WTC11 (cell line): ENCODE results near the gene EP400. TPM values are rescaled to one million over a fixed set of nuclear protein-coding genes. Genes with fewer than 3 reads are reported as not detected.
A peak's percentile ranks its signal among the peaks of the same experiment; 100 is the strongest.

Source experiments
- ATAC-seq: fragments of 200-7000 bp; cut with Tn5 transposase; 2 replicates; pipeline ENCODE4 v1.10.0; 2021; ENCODE audit warnings: mild to moderate bottlenecking, moderate library complexity
- CTCF ChIA-PET: fragments of 300-600 bp; sonication (Branson Sonifier 250); formaldehyde crosslinking; loops from one replicate; lab custom pipeline; 2021; ENCODE audit warnings: antibody characterized with exemption; lab: Charles Lee
- POLR2A ChIA-PET: fragments of 350-600 bp; sonication (Branson Sonifier 250); formaldehyde crosslinking; loops from one replicate; lab custom pipeline; 2021; ENCODE audit warnings: antibody characterized with exemption; lab: Charles Lee
- DNase-seq: peaks from one replicate; pipeline ENCODE4 v3.0.0; 2021; ENCODE audit warnings: low spot score
- H3K27ac Mint-ChIP-seq: 2 replicates; pipeline ENCODE4 v1.8.0; 2021; ENCODE audit warnings: mixed read lengths
- H3K27me3 Mint-ChIP-seq: 2 replicates; pipeline ENCODE4 v1.8.0; 2021; ENCODE audit warnings: low read depth, mild to moderate bottlenecking, moderate library complexity, mixed read lengths
- H3K36me3 Mint-ChIP-seq: 2 replicates; pipeline ENCODE4 v1.8.0; 2021; ENCODE audit warnings: mixed read lengths
- H3K4me1 Mint-ChIP-seq: 2 replicates; pipeline ENCODE4 v1.8.0; 2022; ENCODE audit warnings: mixed read lengths
- H3K4me3 Mint-ChIP-seq: 2 replicates; pipeline ENCODE4 v1.8.0; 2021; ENCODE audit warnings: mild to moderate bottlenecking, moderate library complexity, mixed read lengths
- H3K9me3 Mint-ChIP-seq: 2 replicates; pipeline ENCODE4 v1.8.0; 2021; ENCODE audit warnings: mixed read lengths
- FOXK1 ChIP-seq: sonication (generic); formaldehyde crosslinking; IDR thresholded peaks from 2 replicates; pipeline ENCODE4 v1.8.0; 2022; ENCODE audit warnings: mild to moderate bottlenecking, moderate library complexity, missing genetic modification reagents
- KAT7 ChIP-seq: sonication (generic); formaldehyde crosslinking; IDR thresholded peaks from 2 replicates; pipeline ENCODE4 v1.8.1; 2023; ENCODE audit warnings: missing genetic modification reagents, mild to moderate bottlenecking, borderline replicate concordance
- NFYB ChIP-seq: sonication (generic); formaldehyde crosslinking; conservative IDR thresholded peaks from 2 replicates; pipeline ENCODE4 v1.8.0; 2022; ENCODE audit warnings: low read depth, missing genetic modification reagents
- NR3C1 ChIP-seq: sonication (generic); formaldehyde crosslinking; conservative IDR thresholded peaks from 2 replicates; pipeline ENCODE4 v1.8.1; 2023; ENCODE audit warnings: low read depth, mild to moderate bottlenecking, missing genetic modification reagents
- PRRX2 ChIP-seq: fragments of 250-450 bp; sonication (Bioruptor Pico); IDR thresholded peaks from 2 replicates; pipeline ENCODE4 v1.8.0; 2021; ENCODE audit warnings: mild to moderate bottlenecking
- RELA ChIP-seq: sonication (generic); formaldehyde crosslinking; IDR thresholded peaks from 2 replicates; pipeline ENCODE4 v1.8.1; 2022; ENCODE audit warnings: missing genetic modification reagents, mild to moderate bottlenecking, borderline replicate concordance
- SMAD4 ChIP-seq: sonication (generic); formaldehyde crosslinking; IDR thresholded peaks from 2 replicates; pipeline ENCODE4 v1.8.0; 2022; ENCODE audit warnings: mild to moderate bottlenecking, missing genetic modification reagents
- SP1 ChIP-seq: sonication (generic); formaldehyde crosslinking; conservative IDR thresholded peaks from 2 replicates; pipeline ENCODE4 v1.8.1; 2022; ENCODE audit warnings: missing genetic modification reagents
- total RNA-seq: library from RNA; stranded (reverse); gene quantifications from 3 replicates; pipeline ENCODE4 v1.2.3, GENCODE V29; 2021
- TF ChIP-seq, protein P1 (sequence below): sonication (generic); formaldehyde crosslinking; IDR thresholded peaks from 2 replicates; pipeline ENCODE4 v1.8.1; 2023; ENCODE audit warnings: mild to moderate bottlenecking, missing genetic modification reagents, moderate library complexity
- TF ChIP-seq, protein P2 (sequence below): sonication (generic); formaldehyde crosslinking; conservative IDR thresholded peaks from 2 replicates; pipeline ENCODE4 v1.8.1; 2022; ENCODE audit warnings: mild to moderate bottlenecking, missing genetic modification reagents
- TF ChIP-seq, protein P3 (sequence below): sonication (generic); formaldehyde crosslinking; IDR thresholded peaks from 2 replicates; pipeline ENCODE4 v1.8.0; 2023; ENCODE audit warnings: missing genetic modification reagents
- TF ChIP-seq, protein P4 (sequence below): sonication (generic); formaldehyde crosslinking; IDR thresholded peaks from 2 replicates; pipeline ENCODE4 v1.8.1; 2023; ENCODE audit warnings: mild to moderate bottlenecking, missing genetic modification reagents
- TF ChIP-seq, protein P5 (sequence below): sonication (generic); formaldehyde crosslinking; IDR thresholded peaks from 2 replicates; pipeline ENCODE4 v1.8.1; 2022; ENCODE audit warnings: missing genetic modification reagents, borderline replicate concordance
- TF ChIP-seq, protein P6 (sequence below): fragments of 250-450 bp; sonication (Bioruptor Pico); conservative IDR thresholded peaks from 2 replicates; pipeline ENCODE4 v1.9.0; 2021; ENCODE audit warnings: mild to moderate bottlenecking
- TF ChIP-seq, protein P7 (sequence below): sonication (generic); formaldehyde crosslinking; IDR thresholded peaks from 2 replicates; pipeline ENCODE4 v1.8.0; 2022; ENCODE audit warnings: mild to moderate bottlenecking, missing genetic modification reagents
- TF ChIP-seq, protein P8 (sequence below): sonication (generic); formaldehyde crosslinking; IDR thresholded peaks from 2 replicates; pipeline ENCODE4 v1.8.1; 2022; ENCODE audit warnings: mild to moderate bottlenecking, missing genetic modification reagents, moderate library complexity, borderline replicate concordance

Gene EP400
- total RNA-seq, 1 experiment from 2014 or later, result 75.8 TPM

DNA sequence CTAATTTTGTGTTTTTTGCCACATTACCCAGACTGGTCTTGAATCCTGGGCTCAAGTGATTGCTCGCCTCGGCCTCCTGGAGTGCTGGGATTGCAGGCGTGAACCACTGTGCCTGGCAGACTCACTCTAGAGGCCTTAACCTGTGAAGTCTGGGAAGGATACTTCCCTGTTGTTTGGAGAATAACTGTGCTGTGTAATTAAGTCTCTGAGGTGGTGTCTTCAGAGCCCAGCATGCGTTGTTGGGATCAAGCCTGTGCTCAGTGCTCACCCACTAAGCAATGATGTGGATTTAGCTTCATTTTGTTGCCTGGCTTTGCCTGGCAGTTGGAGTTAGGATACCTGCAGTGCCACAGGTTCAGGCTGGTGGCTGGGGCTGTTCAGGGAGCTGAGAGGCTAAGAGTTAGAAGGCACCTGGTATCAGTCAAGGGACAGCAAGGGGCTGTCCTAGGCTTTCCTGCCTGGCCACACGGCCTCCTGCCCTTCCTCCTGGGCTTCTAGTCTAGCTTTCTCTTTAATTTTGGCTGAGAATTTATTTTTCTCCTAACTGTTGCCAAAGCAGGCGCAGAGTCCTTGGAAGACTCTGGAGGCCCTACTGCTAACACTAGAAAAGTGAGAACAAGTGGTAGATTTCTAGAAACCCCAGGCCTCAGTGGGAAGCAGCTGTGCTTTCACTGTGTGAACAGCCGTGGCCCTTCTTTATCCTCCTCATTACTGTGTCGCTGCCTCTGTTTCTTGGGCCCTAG lies 38.5 kb downstream of the EP400 start:
- CTCF ChIA-PET, result interaction anchor here (0.7 to 1.4 kb wide), 3 partner anchors 13 to 203 kb away, joined by 3 read pairs; no protein-coding TSS in a partner anchor
- H3K36me3 Mint-ChIP-seq, result peaks cover 41% of the 10 kb centered on the region

DNA sequence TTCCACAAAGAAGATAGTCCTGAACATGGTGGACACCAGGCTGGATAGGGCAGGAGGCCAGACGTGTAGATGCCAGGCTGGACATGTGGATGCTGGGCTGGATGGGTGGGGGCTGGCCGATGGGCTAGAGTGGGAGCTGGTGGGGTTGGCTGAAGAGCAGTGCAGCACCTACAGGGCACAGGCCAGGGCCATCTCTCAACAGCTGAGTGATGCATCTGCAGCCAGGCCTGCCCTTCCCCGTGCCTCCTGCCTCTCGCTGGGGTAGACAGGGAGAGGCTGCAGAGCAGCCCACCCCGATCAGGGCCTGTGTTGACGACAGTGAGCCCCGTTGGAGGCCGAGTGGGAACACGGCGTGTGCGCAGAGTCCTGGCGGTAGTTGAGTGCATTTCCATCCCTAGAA lies 39.3 kb downstream of the EP400 start:
- TF ChIP-seq, protein P1, sequence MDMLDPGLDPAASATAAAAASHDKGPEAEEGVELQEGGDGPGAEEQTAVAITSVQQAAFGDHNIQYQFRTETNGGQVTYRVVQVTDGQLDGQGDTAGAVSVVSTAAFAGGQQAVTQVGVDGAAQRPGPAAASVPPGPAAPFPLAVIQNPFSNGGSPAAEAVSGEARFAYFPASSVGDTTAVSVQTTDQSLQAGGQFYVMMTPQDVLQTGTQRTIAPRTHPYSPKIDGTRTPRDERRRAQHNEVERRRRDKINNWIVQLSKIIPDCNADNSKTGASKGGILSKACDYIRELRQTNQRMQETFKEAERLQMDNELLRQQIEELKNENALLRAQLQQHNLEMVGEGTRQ (CRISPR knock-in tag), result no peak
- no peak for TF ChIP-seq NFYB (CRISPR knock-in tag)
- TF ChIP-seq, protein P2, sequence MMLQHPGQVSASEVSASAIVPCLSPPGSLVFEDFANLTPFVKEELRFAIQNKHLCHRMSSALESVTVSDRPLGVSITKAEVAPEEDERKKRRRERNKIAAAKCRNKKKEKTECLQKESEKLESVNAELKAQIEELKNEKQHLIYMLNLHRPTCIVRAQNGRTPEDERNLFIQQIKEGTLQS (CRISPR knock-in tag), result no peak
- no peak for TF ChIP-seq PRRX2 (CRISPR knock-in tag)
- TF ChIP-seq, protein P3, sequence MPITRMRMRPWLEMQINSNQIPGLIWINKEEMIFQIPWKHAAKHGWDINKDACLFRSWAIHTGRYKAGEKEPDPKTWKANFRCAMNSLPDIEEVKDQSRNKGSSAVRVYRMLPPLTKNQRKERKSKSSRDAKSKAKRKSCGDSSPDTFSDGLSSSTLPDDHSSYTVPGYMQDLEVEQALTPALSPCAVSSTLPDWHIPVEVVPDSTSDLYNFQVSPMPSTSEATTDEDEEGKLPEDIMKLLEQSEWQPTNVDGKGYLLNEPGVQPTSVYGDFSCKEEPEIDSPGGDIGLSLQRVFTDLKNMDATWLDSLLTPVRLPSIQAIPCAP (CRISPR knock-in tag), result no peak
- TF ChIP-seq, protein P4, sequence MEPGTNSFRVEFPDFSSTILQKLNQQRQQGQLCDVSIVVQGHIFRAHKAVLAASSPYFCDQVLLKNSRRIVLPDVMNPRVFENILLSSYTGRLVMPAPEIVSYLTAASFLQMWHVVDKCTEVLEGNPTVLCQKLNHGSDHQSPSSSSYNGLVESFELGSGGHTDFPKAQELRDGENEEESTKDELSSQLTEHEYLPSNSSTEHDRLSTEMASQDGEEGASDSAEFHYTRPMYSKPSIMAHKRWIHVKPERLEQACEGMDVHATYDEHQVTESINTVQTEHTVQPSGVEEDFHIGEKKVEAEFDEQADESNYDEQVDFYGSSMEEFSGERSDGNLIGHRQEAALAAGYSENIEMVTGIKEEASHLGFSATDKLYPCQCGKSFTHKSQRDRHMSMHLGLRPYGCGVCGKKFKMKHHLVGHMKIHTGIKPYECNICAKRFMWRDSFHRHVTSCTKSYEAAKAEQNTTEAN (CRISPR knock-in tag), result no peak
- TF ChIP-seq SP1 (CRISPR knock-in tag), result no peak
- TF ChIP-seq SMAD4, result no peak
- TF ChIP-seq, protein P5, sequence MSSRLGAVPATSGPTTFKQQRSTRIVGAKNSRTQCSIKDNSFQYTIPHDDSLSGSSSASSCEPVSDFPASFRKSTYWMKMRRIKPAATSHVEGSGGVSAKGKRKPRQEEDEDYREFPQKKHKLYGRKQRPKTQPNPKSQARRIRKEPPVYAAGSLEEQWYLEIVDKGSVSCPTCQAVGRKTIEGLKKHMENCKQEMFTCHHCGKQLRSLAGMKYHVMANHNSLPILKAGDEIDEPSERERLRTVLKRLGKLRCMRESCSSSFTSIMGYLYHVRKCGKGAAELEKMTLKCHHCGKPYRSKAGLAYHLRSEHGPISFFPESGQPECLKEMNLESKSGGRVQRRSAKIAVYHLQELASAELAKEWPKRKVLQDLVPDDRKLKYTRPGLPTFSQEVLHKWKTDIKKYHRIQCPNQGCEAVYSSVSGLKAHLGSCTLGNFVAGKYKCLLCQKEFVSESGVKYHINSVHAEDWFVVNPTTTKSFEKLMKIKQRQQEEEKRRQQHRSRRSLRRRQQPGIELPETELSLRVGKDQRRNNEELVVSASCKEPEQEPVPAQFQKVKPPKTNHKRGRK (CRISPR knock-in tag), result no peak
- TF ChIP-seq FOXK1, result no peak
- TF ChIP-seq, protein P6, sequence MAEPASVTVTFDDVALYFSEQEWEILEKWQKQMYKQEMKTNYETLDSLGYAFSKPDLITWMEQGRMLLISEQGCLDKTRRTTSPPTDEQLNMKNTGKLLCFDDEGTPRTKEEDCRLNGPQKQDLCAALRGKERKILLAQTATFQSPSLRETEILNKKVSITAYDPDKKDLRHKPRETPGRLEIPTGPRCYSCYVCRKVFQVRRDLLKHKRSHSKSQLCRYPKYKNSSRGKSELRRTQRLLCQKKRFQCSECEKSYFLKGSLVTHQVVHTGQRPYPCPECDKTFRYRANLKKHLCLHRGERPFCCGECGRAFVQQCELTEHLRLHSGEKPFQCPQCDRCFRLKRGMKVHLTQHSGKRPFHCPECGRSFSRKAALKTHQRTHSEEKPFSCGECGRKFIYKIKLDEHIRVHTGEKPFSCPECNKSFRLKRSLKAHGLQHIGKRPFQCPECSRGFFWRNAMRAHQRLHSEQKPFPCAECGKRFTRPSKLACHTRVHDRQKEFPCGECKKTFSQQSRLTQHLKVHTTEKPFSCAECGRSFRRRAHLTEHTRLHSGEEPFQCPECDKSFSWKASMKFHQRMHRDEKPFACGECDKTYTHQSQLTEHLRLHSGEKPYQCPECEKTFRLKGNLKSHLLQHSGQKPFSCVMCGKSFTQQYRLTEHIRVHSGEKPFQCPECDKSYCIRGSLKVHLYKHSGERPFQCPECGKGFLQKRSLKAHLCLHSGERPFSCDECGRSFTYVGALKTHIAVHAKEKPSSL (CRISPR knock-in tag), result no peak
- TF ChIP-seq, all 79 proteins: peak for 0
- no peaks in the 10 kb centered on the region for H3K9me3 Mint-ChIP-seq
- DNase-seq (no peak), ATAC-seq (no peak)
- no peaks in the 10 kb centered on the region for H3K27me3 Mint-ChIP-seq
- H3K4me1 Mint-ChIP-seq, result peaks cover 49% of the 10 kb centered on the region
- H3K4me3 Mint-ChIP-seq, result no peak overlapping the region
- ChIA-PET POLR2A (no interaction called here), CTCF (interaction anchor here (0.9 kb wide), 1 partner anchor 12 kb away, joined by 3 read pairs; no protein-coding TSS in a partner anchor)
- H3K27ac Mint-ChIP-seq, result peak overlapping the region; percentile 99
- H3K36me3 Mint-ChIP-seq, result peaks cover 47% of the 10 kb centered on the region

More for the DNA sequence above, 38.5 kb downstream of the EP400 start:
- peak overlapping the region; percentile 99 for H3K27ac Mint-ChIP-seq
- POLR2A ChIA-PET, result no interaction called here
- H3K9me3 Mint-ChIP-seq, result no peaks in the 10 kb centered on the region
- TF ChIP-seq RELA (CRISPR knock-in tag) (no peak), KAT7 (CRISPR knock-in tag) (no peak), NR3C1 (CRISPR knock-in tag) (no peak)
- TF ChIP-seq, protein P7, sequence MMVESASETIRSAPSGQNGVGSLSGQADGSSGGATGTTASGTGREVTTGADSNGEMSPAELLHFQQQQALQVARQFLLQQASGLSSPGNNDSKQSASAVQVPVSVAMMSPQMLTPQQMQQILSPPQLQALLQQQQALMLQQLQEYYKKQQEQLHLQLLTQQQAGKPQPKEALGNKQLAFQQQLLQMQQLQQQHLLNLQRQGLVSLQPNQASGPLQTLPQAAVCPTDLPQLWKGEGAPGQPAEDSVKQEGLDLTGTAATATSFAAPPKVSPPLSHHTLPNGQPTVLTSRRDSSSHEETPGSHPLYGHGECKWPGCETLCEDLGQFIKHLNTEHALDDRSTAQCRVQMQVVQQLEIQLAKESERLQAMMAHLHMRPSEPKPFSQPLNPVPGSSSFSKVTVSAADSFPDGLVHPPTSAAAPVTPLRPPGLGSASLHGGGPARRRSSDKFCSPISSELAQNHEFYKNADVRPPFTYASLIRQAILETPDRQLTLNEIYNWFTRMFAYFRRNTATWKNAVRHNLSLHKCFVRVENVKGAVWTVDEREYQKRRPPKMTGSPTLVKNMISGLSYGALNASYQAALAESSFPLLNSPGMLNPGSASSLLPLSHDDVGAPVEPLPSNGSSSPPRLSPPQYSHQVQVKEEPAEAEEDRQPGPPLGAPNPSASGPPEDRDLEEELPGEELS, result no peak
- TF ChIP-seq, protein P8, sequence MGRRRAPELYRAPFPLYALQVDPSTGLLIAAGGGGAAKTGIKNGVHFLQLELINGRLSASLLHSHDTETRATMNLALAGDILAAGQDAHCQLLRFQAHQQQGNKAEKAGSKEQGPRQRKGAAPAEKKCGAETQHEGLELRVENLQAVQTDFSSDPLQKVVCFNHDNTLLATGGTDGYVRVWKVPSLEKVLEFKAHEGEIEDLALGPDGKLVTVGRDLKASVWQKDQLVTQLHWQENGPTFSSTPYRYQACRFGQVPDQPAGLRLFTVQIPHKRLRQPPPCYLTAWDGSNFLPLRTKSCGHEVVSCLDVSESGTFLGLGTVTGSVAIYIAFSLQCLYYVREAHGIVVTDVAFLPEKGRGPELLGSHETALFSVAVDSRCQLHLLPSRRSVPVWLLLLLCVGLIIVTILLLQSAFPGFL (CRISPR knock-in tag), result no peak
- DNase-seq (no peak), ATAC-seq (no peak)
- H3K27me3 Mint-ChIP-seq, result no peaks in the 10 kb centered on the region
- no peak overlapping the region for H3K4me3 Mint-ChIP-seq
- H3K4me1 Mint-ChIP-seq, result peaks cover 49% of the 10 kb centered on the region
